ENCODE results near the gene CEMIP2. TPM values are rescaled to one million over a fixed set of nuclear protein-coding genes. Genes with fewer than 3 reads are reported as not detected.

CEMIP2 gene
- total RNA-seq, 1 donor = 27.3 TPM

DNA sequence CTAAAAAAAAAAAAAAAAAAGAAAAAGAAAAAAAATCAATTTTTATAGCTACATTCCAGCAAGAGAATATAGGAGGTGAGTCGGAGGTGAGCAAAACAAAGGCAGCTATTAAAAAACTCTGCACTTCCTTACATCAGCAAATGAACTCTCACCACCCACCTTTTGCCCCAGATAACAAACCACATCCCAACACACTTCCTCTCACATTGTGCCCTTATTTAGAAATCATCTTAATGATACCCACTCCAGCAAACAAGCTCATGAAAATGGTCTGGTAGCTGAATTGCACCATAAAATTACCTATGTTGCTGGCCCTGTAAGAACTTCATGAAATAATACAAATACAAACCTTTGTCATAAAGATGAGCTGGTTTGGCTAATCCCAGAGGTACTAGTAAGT lies 82.9 kb downstream of the CEMIP2 start:
- TF ChIP-seq, protein P1, sequence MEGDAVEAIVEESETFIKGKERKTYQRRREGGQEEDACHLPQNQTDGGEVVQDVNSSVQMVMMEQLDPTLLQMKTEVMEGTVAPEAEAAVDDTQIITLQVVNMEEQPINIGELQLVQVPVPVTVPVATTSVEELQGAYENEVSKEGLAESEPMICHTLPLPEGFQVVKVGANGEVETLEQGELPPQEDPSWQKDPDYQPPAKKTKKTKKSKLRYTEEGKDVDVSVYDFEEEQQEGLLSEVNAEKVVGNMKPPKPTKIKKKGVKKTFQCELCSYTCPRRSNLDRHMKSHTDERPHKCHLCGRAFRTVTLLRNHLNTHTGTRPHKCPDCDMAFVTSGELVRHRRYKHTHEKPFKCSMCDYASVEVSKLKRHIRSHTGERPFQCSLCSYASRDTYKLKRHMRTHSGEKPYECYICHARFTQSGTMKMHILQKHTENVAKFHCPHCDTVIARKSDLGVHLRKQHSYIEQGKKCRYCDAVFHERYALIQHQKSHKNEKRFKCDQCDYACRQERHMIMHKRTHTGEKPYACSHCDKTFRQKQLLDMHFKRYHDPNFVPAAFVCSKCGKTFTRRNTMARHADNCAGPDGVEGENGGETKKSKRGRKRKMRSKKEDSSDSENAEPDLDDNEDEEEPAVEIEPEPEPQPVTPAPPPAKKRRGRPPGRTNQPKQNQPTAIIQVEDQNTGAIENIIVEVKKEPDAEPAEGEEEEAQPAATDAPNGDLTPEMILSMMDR (IDR thresholded peaks at IDR 0.05; ENCODE audit: insufficient read depth, low read length) = no peak
- H3K4me3 ChIP-seq (ENCODE audit: low read depth, low read length) = no peak overlapping the region
- no peak for DNase-seq (ENCODE audit: low read depth)

DNA sequence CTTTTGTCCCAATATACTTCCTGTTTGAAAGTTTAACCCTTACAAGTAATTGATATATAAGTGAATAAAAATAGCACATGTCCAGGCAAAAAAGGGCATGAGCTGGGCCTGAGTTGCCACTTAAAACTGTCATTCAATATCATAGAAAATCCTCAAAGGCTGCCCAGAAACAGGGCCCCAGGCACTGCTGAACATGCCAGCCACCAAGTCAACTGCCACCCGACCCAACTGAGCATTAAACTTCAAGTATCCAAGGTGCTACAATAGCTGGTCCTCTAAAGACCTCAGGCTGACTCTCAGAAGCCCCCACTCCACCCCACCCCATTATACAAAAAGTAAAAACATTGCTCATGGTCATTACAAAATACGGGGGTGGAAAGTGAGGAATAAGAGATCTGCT lies 83.7 kb downstream of the CEMIP2 start:
- TF ChIP-seq, protein P1 (IDR thresholded peaks at IDR 0.05; ENCODE audit: insufficient read depth, low read length) = no peak
- H3K4me3 ChIP-seq (ENCODE audit: low read depth, low read length) = no peak overlapping the region
- DNase-seq (ENCODE audit: low read depth) = no peak

DNA sequence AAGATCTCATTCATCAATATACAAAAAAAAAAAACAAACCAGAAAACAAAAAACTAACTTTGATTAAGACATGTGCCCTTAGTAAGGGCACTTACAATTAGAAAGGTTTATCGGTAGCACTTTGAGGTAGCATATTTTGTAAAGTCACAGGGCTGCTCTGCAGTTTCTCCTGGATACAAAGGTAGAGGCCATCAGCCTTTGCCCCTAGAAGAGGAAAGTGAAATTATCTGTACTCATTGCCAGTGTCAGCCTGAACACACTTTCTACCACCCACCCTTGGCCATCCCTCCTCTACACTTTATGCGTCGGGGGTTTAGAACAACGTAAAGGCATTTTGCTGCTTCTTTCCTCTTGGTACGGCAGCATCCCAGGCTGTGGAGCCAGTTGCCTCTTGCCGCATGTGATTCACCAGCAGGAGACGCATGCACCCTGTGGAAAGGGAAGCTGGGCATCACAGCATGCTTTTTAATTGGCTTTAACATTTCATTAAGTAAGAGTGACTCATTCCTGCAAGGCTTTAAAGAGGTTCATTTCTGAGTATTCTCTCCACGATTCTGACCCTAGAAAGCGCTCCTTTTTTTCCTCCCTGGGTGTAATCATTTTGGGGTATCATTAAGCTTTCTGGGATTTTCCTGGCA lies 84.6 kb downstream of the CEMIP2 start:
- H3K4me3 ChIP-seq (ENCODE audit: low read depth, low read length) = no peak overlapping the region
- peak; percentile 18 for DNase-seq (ENCODE audit: low read depth)
- TF ChIP-seq, protein P1 (IDR thresholded peaks at IDR 0.05; ENCODE audit: insufficient read depth, low read length) = peak; percentile 35

DNA sequence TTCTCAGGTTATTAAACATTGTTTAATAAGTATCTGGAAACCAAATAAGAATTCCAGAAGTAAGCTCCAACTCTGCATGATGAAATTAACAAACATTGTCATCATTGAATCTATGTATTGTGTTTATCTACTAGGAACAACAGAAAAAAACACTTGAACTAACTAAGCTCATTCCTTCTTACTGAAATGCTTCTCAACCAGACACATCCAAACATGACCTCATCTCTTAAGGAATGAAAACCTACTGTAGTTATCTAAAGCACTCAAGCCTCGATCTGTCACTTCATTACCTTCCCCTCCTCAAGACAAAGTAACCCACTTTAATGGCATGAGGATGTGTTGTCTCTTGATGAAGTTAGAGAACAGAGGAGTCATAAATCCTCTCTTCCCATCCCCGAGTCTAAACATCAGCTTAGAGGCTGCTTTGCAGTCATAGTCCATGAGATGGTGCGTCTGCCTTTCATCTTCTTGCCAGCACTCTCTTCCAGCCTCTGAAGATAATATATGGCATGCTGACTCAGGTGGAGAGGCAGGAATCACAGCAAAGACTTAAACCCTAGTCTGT lies 86.5 kb downstream of the CEMIP2 start:
- TF ChIP-seq, protein P1 (IDR thresholded peaks at IDR 0.05; ENCODE audit: insufficient read depth, low read length) = no peak
- no peak overlapping the region for H3K4me3 ChIP-seq (ENCODE audit: low read depth, low read length)
- peak; percentile 60 for DNase-seq (ENCODE audit: low read depth)

- peak; percentile 27 for DNase-seq (ENCODE audit: low read depth)
- no peak overlapping the region for H3K4me3 ChIP-seq (ENCODE audit: low read depth, low read length)
- TF ChIP-seq, protein P1 (IDR thresholded peaks at IDR 0.05; ENCODE audit: insufficient read depth, low read length) = no peak
Measured at GRCh38 chr9:71681104-71681707, 87.1 kb downstream of the CEMIP2 start.

GRCh38 chr9:71680189-71680980 lies 87.9 kb downstream of the CEMIP2 start:
- H3K4me3 ChIP-seq (ENCODE audit: low read depth, low read length) = no peak overlapping the region
- DNase-seq (ENCODE audit: low read depth) = peak; percentile 59

More at GRCh38 chr9:71680189-71680980, 87.9 kb downstream of the CEMIP2 start:
- TF ChIP-seq, protein P1 (IDR thresholded peaks at IDR 0.05; ENCODE audit: insufficient read depth, low read length) = no peak
